ENCODE measurements around the gene TMEM117.
"Not testable (repeated sequence)": the region's sequence is repeated elsewhere in the genome, so short reads cannot be mapped to it uniquely, and the experiment has no call there.

TMEM117 gene

GRCh38 chr12:44126806-44127205 is 290.9 kb downstream of the TMEM117 start:
- DNase-seq (ENCODE audit: insufficient read length, low spot score) (no peak), FAIRE-seq (no peak)
- no peak for TF ChIP-seq POLR2A (IDR thresholded peaks at IDR 0.05; ENCODE audit: low read depth, low read length)

GRCh38 chr12:44127966-44128710 is 292.3 kb downstream of the TMEM117 start:
- no peak for DNase-seq (ENCODE audit: insufficient read length, low spot score)
- TF ChIP-seq POLR2A (IDR thresholded peaks at IDR 0.05; ENCODE audit: low read depth, low read length), result no peak
- no peak for FAIRE-seq

GRCh38 chr12:44143175-44143574 is 307.3 kb downstream of the TMEM117 start:
- DNase-seq (ENCODE audit: insufficient read length, low spot score) (no peak), FAIRE-seq (no peak)
- TF ChIP-seq POLR2A (IDR thresholded peaks at IDR 0.05; ENCODE audit: low read depth, low read length), result no peak

- no peak for TF ChIP-seq POLR2A (IDR thresholded peaks at IDR 0.05; ENCODE audit: low read depth, low read length)
- no peak for FAIRE-seq
- no peak for DNase-seq (ENCODE audit: insufficient read length, low spot score)
Observed at GRCh38 chr12:44148936-44149335, 313.1 kb downstream of the TMEM117 start.

- no peak for TF ChIP-seq POLR2A (IDR thresholded peaks at IDR 0.05; ENCODE audit: low read depth, low read length)
- FAIRE-seq (no peak), DNase-seq (ENCODE audit: insufficient read length, low spot score) (no peak)
Observed at GRCh38 chr12:44154128-44154527, 318.2 kb downstream of the TMEM117 start.

- no peak for DNase-seq (ENCODE audit: insufficient read length, low spot score)
- no peak for FAIRE-seq
- TF ChIP-seq POLR2A (IDR thresholded peaks at IDR 0.05; ENCODE audit: low read depth, low read length), result no peak
Observed at GRCh38 chr12:44155358-44155757, 319.5 kb downstream of the TMEM117 start.

GRCh38 chr12:44157359-44157758 is 321.5 kb downstream of the TMEM117 start:
- FAIRE-seq (no peak), DNase-seq (ENCODE audit: insufficient read length, low spot score) (no peak)
- TF ChIP-seq POLR2A (IDR thresholded peaks at IDR 0.05; ENCODE audit: low read depth, low read length), result no peak

GRCh38 chr12:44158746-44159145 is 322.9 kb downstream of the TMEM117 start:
- DNase-seq (ENCODE audit: insufficient read length, low spot score) (no peak), FAIRE-seq (no peak)
- no peak for TF ChIP-seq POLR2A (IDR thresholded peaks at IDR 0.05; ENCODE audit: low read depth, low read length)

- no peak for TF ChIP-seq POLR2A (IDR thresholded peaks at IDR 0.05; ENCODE audit: low read depth, low read length)
- FAIRE-seq, result no peak
- no peak for DNase-seq (ENCODE audit: insufficient read length, low spot score)
Observed at GRCh38 chr12:44159216-44159615, 323.3 kb downstream of the TMEM117 start.

GRCh38 chr12:44159862-44160261 is 324.0 kb downstream of the TMEM117 start:
- DNase-seq (ENCODE audit: insufficient read length, low spot score), result no peak
- no peak for FAIRE-seq
- TF ChIP-seq POLR2A (IDR thresholded peaks at IDR 0.05; ENCODE audit: low read depth, low read length), result no peak

GRCh38 chr12:44162961-44163360 is 327.1 kb downstream of the TMEM117 start:
- FAIRE-seq, result no peak
- no peak for DNase-seq (ENCODE audit: insufficient read length, low spot score)
- TF ChIP-seq POLR2A (IDR thresholded peaks at IDR 0.05; ENCODE audit: low read depth, low read length), result no peak

- no peak for TF ChIP-seq POLR2A (IDR thresholded peaks at IDR 0.05; ENCODE audit: low read depth, low read length)
- FAIRE-seq, result no peak
- no peak for DNase-seq (ENCODE audit: insufficient read length, low spot score)
Observed at GRCh38 chr12:44174053-44174452, 338.2 kb downstream of the TMEM117 start.

- DNase-seq (ENCODE audit: insufficient read length, low spot score), result no peak
- no peak for TF ChIP-seq POLR2A (IDR thresholded peaks at IDR 0.05; ENCODE audit: low read depth, low read length)
- FAIRE-seq, result no peak
Observed at GRCh38 chr12:44184499-44185206, 348.8 kb downstream of the TMEM117 start.

- no peak for TF ChIP-seq POLR2A (IDR thresholded peaks at IDR 0.05; ENCODE audit: low read depth, low read length)
- DNase-seq (ENCODE audit: insufficient read length, low spot score) (no peak), FAIRE-seq (no peak)
Observed at GRCh38 chr12:44193281-44193680, 357.4 kb downstream of the TMEM117 start.

- not testable (repeated sequence) for DNase-seq (ENCODE audit: insufficient read length, low spot score); FAIRE-seq
Observed at GRCh38 chr12:44195719-44196118, 359.8 kb downstream of the TMEM117 start.
